Measurements from ENCODE around the gene FBXL7. TPM values are rescaled to one million over a fixed set of nuclear protein-coding genes. Genes with fewer than 3 reads are reported as not detected.

The FBXL7 gene
- total and polyA plus RNA-seq, 2 donors = 15.3 to 30.3 TPM

GRCh38 chr5:15664961-15665360 lies 165.0 kb downstream of the FBXL7 start:
- no peaks in the 10 kb centered on the region for H3K4me1 ChIP-seq (ENCODE audit: insufficient read depth)

DNA sequence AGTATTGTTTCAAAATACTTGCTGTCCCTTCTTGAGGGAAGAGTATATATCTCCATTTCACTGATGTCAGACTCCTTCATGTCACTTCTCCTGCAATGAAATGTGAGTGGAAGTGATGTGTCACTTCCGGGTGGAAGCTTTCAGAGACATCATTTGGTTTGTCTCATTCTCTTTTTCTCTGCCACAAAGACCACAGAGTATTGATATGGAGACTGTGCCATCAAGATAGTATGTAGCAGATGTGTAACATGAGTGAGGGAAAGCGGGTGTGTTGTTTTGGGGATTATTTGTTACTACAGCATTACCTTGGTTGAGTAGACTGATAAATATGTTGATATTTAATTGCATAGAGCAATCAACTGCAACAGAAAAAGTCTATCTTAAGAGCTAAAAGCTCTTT lies 169.8 kb downstream of the FBXL7 start:
- Histone ChIP-seq H3K27ac (ENCODE audit: low read depth) (no peak overlapping the region), H3K4me3 (ENCODE audit: low read depth, low read length) (no peak overlapping the region), H3K36me3 (ENCODE audit: insufficient read depth) (no peaks in the 10 kb centered on the region), H3K4me1 (ENCODE audit: insufficient read depth) (no peaks in the 10 kb centered on the region)
- DNase-seq (ENCODE audit: extremely low spot score) = no peak
- WGBS = 96% methylated on average over 2 of the region's 2 CpGs

More at GRCh38 chr5:15664961-15665360, 165.0 kb downstream of the FBXL7 start:
- DNase-seq (ENCODE audit: extremely low spot score) = no peak
- Histone ChIP-seq H3K4me3 (ENCODE audit: low read depth, low read length) (no peak overlapping the region), H3K27ac (ENCODE audit: low read depth) (no peak overlapping the region), H3K36me3 (ENCODE audit: insufficient read depth) (no peaks in the 10 kb centered on the region)

DNA sequence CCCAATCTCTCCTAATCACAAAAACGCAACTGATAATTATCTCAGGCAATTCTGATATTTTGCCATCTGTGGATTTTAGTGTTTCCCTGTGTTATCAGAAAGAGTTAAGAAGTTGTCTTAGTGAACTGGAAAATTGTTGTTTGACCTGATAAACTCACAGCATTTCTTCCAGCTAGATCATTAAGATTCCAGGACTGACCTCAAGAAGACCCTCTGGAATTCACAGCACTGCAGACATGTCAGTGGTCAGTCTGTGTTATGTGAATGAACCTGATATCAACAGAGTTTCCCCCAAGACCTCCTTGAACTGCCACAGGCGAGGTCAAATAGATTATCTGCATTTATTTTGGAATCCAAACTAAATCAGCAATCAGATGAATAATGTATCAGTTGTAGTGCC lies 174.7 kb downstream of the FBXL7 start:
- no peaks in the 10 kb centered on the region for H3K4me1 ChIP-seq (ENCODE audit: insufficient read depth)
- H3K4me3 ChIP-seq (ENCODE audit: low read depth, low read length) = no peak overlapping the region
- DNase-seq (ENCODE audit: extremely low spot score) = no peak
- 83% methylated on average over 2 of the region's 2 CpGs for WGBS
- H3K27ac ChIP-seq (ENCODE audit: low read depth) = no peak overlapping the region
- no peaks in the 10 kb centered on the region for H3K36me3 ChIP-seq (ENCODE audit: insufficient read depth)

- WGBS = 57% methylated on average over 1 of the region's 1 CpG
- Histone ChIP-seq H3K4me1 (ENCODE audit: insufficient read depth) (no peaks in the 10 kb centered on the region), H3K36me3 (ENCODE audit: insufficient read depth) (no peaks in the 10 kb centered on the region), H3K4me3 (ENCODE audit: low read depth, low read length) (no peak overlapping the region), H3K27ac (ENCODE audit: low read depth) (no peak overlapping the region)
- no peak for DNase-seq (ENCODE audit: extremely low spot score)
Observed at GRCh38 chr5:15676591-15676990, 176.6 kb downstream of the FBXL7 start.

DNA sequence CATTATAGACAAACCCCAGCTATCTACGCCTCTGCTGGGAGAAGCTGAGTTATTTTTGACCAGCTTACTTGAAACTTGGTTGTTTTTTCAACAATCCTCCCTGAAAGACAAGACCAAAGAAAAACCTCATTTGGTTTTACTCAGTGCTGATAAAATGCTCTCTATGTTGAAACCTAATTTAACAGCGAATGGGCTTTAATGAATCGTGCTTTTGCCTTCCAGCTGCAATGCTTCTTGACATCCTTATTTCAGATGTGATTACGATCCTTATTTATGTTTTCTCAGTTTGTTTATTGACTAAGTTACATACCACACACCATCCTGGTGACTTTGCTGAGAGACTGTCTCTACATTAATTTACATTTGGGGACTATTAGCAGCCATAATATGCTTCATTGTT lies 179.2 kb downstream of the FBXL7 start:
- H3K4me3 ChIP-seq (ENCODE audit: low read depth, low read length) = no peak overlapping the region
- DNase-seq (ENCODE audit: extremely low spot score) = no peak
- H3K36me3 ChIP-seq (ENCODE audit: insufficient read depth) = no peaks in the 10 kb centered on the region
- H3K4me1 ChIP-seq (ENCODE audit: insufficient read depth) = no peaks in the 10 kb centered on the region
- WGBS = 69% methylated on average over 4 of the region's 4 CpGs
- H3K27ac ChIP-seq (ENCODE audit: low read depth) = no peak overlapping the region

GRCh38 chr5:15680455-15680854 lies 180.5 kb downstream of the FBXL7 start:
- 99% methylated on average over 1 of the region's 1 CpG for WGBS
- Histone ChIP-seq H3K4me3 (ENCODE audit: low read depth, low read length) (no peak overlapping the region), H3K27ac (ENCODE audit: low read depth) (no peak overlapping the region), H3K36me3 (ENCODE audit: insufficient read depth) (no peaks in the 10 kb centered on the region), H3K4me1 (ENCODE audit: insufficient read depth) (no peaks in the 10 kb centered on the region)
- no peak for DNase-seq (ENCODE audit: extremely low spot score)

DNA sequence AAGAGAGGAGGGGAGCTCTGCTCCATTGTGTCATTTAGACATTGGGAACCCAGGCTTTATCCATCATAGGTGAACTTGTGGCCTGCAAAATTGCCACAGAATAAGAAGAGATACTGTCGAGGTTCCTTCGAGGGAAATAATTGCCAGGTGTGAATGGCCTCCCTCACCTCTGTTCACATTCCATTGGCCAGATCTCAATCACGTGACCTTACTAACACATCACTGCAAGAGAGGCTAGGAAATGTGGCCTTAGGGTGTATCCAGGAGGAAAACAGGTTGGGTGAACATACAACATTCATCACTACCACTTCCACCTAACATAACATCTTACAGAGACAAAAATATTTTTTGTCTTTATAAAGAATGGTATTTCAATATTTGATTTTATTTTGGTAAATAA lies 182.1 kb downstream of the FBXL7 start:
- no peak for DNase-seq (ENCODE audit: extremely low spot score)
- Histone ChIP-seq H3K4me1 (ENCODE audit: insufficient read depth) (no peaks in the 10 kb centered on the region), H3K27ac (ENCODE audit: low read depth) (no peak overlapping the region), H3K4me3 (ENCODE audit: low read depth, low read length) (no peak overlapping the region), H3K36me3 (ENCODE audit: insufficient read depth) (no peaks in the 10 kb centered on the region)
- 93% methylated on average over 3 of the region's 3 CpGs for WGBS

DNA sequence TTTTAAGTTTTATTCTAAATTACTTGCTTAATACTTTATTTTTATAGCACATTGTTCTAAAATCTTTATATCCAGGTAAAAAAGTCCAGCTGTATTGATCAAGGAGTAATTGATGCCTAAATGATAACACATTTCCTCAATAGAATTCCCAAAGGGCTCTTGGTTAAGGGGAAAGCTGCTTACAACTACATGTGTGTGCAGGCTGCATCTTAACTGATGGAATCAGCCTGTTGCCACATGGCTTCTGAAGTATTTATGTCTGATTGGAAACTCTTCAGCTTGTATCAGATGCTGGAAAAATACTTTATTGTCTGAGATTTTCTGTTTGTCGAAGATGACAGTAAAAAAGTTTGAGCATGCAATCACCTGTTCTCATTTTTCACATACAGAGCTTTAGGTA lies 182.6 kb downstream of the FBXL7 start:
- DNase-seq (ENCODE audit: extremely low spot score) = no peak
- Histone ChIP-seq H3K4me3 (ENCODE audit: low read depth, low read length) (no peak overlapping the region), H3K4me1 (ENCODE audit: insufficient read depth) (no peaks in the 10 kb centered on the region), H3K27ac (ENCODE audit: low read depth) (no peak overlapping the region), H3K36me3 (ENCODE audit: insufficient read depth) (no peaks in the 10 kb centered on the region)
- 60% methylated on average over 1 of the region's 1 CpG for WGBS

GRCh38 chr5:15683332-15683731 lies 183.4 kb downstream of the FBXL7 start:
- H3K36me3 ChIP-seq (ENCODE audit: insufficient read depth) = no peaks in the 10 kb centered on the region
- H3K4me3 ChIP-seq (ENCODE audit: low read depth, low read length) = no peak overlapping the region
- H3K27ac ChIP-seq (ENCODE audit: low read depth) = no peak overlapping the region
- 50% methylated on average over 5 of the region's 5 CpGs for WGBS
- H3K4me1 ChIP-seq (ENCODE audit: insufficient read depth) = no peaks in the 10 kb centered on the region
- DNase-seq (ENCODE audit: extremely low spot score) = no peak

DNA sequence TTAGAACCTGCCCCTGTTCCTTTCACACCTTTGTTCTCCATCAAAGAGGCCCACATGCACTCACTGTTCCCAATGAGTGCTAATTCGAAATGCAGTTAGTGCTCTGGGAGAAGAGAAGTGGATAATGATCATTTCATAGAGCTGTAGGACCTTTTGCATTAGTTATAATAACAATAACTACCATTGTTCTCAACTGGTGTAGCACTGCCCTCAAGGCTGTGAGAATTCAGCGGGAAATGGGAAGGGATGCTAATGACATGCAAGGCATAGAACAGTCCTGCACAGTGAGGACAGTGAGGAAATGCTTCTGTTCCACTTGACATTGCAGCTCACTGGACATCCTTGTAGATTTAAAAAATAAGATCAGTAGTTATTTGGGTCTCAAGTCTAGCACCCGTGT lies 187.4 kb downstream of the FBXL7 start:
- 92% methylated on average over 3 of the region's 3 CpGs for WGBS
- DNase-seq (ENCODE audit: extremely low spot score) = no peak
- Histone ChIP-seq H3K4me3 (ENCODE audit: low read depth, low read length) (no peak overlapping the region), H3K36me3 (ENCODE audit: insufficient read depth) (no peaks in the 10 kb centered on the region), H3K27ac (ENCODE audit: low read depth) (no peak overlapping the region), H3K4me1 (ENCODE audit: insufficient read depth) (no peaks in the 10 kb centered on the region)

DNA sequence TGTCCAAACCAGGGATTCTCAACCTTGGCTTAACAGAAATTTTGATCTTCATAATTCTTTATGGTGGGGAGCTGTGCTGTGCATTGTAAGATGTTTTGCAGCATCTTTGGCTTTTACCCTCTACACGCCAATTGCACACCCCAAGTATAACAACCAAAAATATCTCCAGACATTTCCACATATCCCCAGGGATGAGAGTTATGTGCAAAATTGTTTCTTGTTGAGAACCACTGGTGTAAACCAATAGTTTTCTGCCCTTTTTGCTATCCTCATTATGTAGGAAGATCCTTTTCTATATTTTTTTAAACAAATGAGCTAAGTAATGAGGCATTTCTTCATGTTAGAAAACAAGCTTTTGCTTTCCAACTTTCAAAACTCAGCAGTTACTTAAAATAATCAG lies 189.9 kb downstream of the FBXL7 start:
- Histone ChIP-seq H3K4me1 (ENCODE audit: insufficient read depth) (peaks cover 3% of the 10 kb centered on the region), H3K27ac (ENCODE audit: low read depth) (no peak overlapping the region), H3K36me3 (ENCODE audit: insufficient read depth) (no peaks in the 10 kb centered on the region), H3K4me3 (ENCODE audit: low read depth, low read length) (no peak overlapping the region)
- WGBS = 92% methylated on average over 1 of the region's 1 CpG
- DNase-seq (ENCODE audit: extremely low spot score) = no peak

DNA sequence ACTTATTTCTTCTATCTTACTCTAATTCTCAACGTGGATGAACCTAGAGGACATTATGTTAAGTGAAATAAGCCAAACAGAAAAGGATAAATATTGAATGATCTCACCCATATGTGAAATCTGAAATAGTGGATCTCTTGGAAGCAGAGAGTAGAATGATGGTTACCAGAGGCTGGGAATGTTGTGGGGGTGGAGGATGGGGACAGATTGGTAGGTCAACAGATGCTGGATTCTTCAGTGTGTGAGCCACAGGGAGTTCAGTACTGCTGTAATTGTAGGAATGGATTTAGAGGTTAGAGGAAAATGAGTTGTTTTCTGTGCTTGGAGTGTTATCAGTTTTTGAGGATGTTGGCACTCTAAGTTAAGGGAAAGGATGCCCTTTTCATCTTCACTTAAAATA lies 190.6 kb downstream of the FBXL7 start:
- 69% methylated on average over 1 of the region's 1 CpG for WGBS
- H3K36me3 ChIP-seq (ENCODE audit: insufficient read depth) = no peaks in the 10 kb centered on the region
- H3K27ac ChIP-seq (ENCODE audit: low read depth) = no peak overlapping the region

DNA sequence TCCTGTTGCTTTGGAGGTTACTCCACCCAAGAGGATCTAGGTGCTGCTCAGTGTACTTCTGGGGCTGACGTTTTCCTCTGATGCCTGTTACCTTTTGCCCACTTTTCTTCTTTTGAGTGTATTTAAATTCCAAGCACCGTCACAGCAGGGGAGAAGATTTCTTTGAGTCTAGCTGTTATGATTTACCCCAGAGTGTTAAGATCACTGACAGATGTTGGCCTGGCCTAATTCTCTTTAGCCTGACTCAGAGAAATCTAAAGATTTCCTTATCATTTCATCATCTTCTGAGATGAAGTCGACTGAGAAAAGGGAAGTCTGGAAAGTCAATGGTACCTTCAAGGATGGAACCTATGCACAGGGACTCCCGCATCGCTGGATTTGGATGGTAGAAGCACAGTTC lies 191.5 kb downstream of the FBXL7 start:
- no peak for DNase-seq (ENCODE audit: extremely low spot score)
- Histone ChIP-seq H3K27ac (ENCODE audit: low read depth) (no peak overlapping the region), H3K4me1 (ENCODE audit: insufficient read depth) (peaks cover 3% of the 10 kb centered on the region), H3K36me3 (ENCODE audit: insufficient read depth) (no peaks in the 10 kb centered on the region), H3K4me3 (ENCODE audit: low read depth, low read length) (no peak overlapping the region)
- 73% methylated on average over 5 of the region's 5 CpGs for WGBS

More for the DNA sequence above, 190.6 kb downstream of the FBXL7 start:
- Histone ChIP-seq H3K4me3 (ENCODE audit: low read depth, low read length) (no peak overlapping the region), H3K4me1 (ENCODE audit: insufficient read depth) (peaks cover 3% of the 10 kb centered on the region)
- DNase-seq (ENCODE audit: extremely low spot score) = no peak

- no peaks in the 10 kb centered on the region for H3K36me3 ChIP-seq (ENCODE audit: insufficient read depth)
- DNase-seq (ENCODE audit: extremely low spot score) = no peak
- no peak overlapping the region for H3K4me3 ChIP-seq (ENCODE audit: low read depth, low read length)
- no peak overlapping the region for H3K27ac ChIP-seq (ENCODE audit: low read depth)
- 68% methylated on average over 7 of the region's 7 CpGs for WGBS
- H3K4me1 ChIP-seq (ENCODE audit: insufficient read depth) = peaks cover 3% of the 10 kb centered on the region
Observed at GRCh38 chr5:15692706-15693381, 192.9 kb downstream of the FBXL7 start.

- no peak for DNase-seq (ENCODE audit: extremely low spot score)
- WGBS = 97% methylated on average over 6 of the region's 6 CpGs
- H3K36me3 ChIP-seq (ENCODE audit: insufficient read depth) = no peaks in the 10 kb centered on the region
- no peak overlapping the region for H3K27ac ChIP-seq (ENCODE audit: low read depth)
- H3K4me1 ChIP-seq (ENCODE audit: insufficient read depth) = peaks cover 3% of the 10 kb centered on the region
- H3K4me3 ChIP-seq (ENCODE audit: low read depth, low read length) = no peak overlapping the region
Observed at GRCh38 chr5:15693382-15693728, 193.4 kb downstream of the FBXL7 start.
